Upper lobe of right lung (tissue), 1 donor: ENCODE data around the gene CLCN2. TPM values are rescaled to one million over a fixed set of nuclear protein-coding genes. Genes with fewer than 3 reads are reported as not detected.

ENCODE experiments used
- ATAC-seq: fragments of 200-7000 bp; cut with Tn5 transposase; one replicate; pipeline ENCODE4 v1.9.1; 2020; ENCODE audit warnings: mild to moderate bottlenecking, moderate library complexity
- DNase-seq: peaks from one replicate; pipeline ENCODE4 v3.0.0-alpha.2; 2020
- H3K27ac ChIP-seq: fragments of 200-600 bp; one replicate; pipeline ENCODE4 v1.8.0; 2022
- H3K27me3 ChIP-seq: fragments of 200-600 bp; one replicate; pipeline ENCODE4 v1.8.0; 2022; ENCODE audit warnings: mild to moderate bottlenecking
- H3K36me3 ChIP-seq: fragments of 200-600 bp; one replicate; pipeline ENCODE4 v1.8.0; 2022
- H3K4me1 ChIP-seq: fragments of 200-600 bp; one replicate; pipeline ENCODE4 v1.8.0; 2022
- H3K4me3 ChIP-seq: fragments of 200-600 bp; one replicate; pipeline ENCODE4 v1.8.0; 2022; ENCODE audit warnings: mild to moderate bottlenecking
- H3K9me3 ChIP-seq: fragments of 200-600 bp; one replicate; pipeline ENCODE4 v1.8.0; 2022
- CTCF ChIP-seq: fragments of 200-600 bp; IDR thresholded peaks from one replicate; pipeline ENCODE4 v1.8.0; 2022; ENCODE audit warnings: antibody characterized with exemption
- intact Hi-C: fragments of 100-400 bp; cut with DNase I; formaldehyde crosslinking; loops from one replicate; pipeline ENCODE4 v1.11.0; 2022
- total RNA-seq: library from RNA; stranded (reverse); fragmentation: NEBNext Ultra II Directional; extraction: Animal tissue kit (Norgen Biotek cat#: 25700); gene quantifications from one replicate; pipeline ENCODE4 v1.2.1, GENCODE V29; 2021
- donor health status: DM: no; HTN: yes; CAD: no; lungs with severe emphysema.

The CLCN2 gene
- total RNA-seq, 1 donor from 2014 or later = 3.8 TPM

GRCh38 chr3:184300378-184300720, 61.1 kb downstream of the CLCN2 start:
- no peak for DNase-seq
- intact Hi-C loops = no loop called here
- H3K4me3 ChIP-seq = peak overlapping the region; percentile 96
- peaks cover 19% of the 10 kb centered on the region for H3K4me1 ChIP-seq
- ATAC-seq = no peak
- no peak overlapping the region for H3K27ac ChIP-seq
- TF ChIP-seq CTCF = no peak
- no peaks in the 10 kb centered on the region for H3K27me3 ChIP-seq
- no peaks in the 10 kb centered on the region for H3K9me3 ChIP-seq
- peaks cover 52% of the 10 kb centered on the region for H3K36me3 ChIP-seq

GRCh38 chr3:184299488-184300377, 61.7 kb downstream of the CLCN2 start:
- peak overlapping the region; percentile 96 for H3K4me3 ChIP-seq
- H3K9me3 ChIP-seq = no peaks in the 10 kb centered on the region
- H3K36me3 ChIP-seq = peaks cover 46% of the 10 kb centered on the region
- no peak for ATAC-seq
- H3K4me1 ChIP-seq = peaks cover 19% of the 10 kb centered on the region
- no peak for TF ChIP-seq CTCF
- intact Hi-C loops = no loop called here
- peak overlapping the region; percentile 80 for H3K27ac ChIP-seq
- no peak for DNase-seq
- H3K27me3 ChIP-seq = no peaks in the 10 kb centered on the region

- peak; percentile 99 for DNase-seq
- peak; percentile 100 for ATAC-seq
- H3K27ac ChIP-seq = peak within 1 kb of the TSS; percentile 89
- H3K27me3 ChIP-seq = no peaks in the 10 kb centered on the region
- TF ChIP-seq CTCF = no peak
- peak within 1 kb of the TSS; percentile 96 for H3K4me3 ChIP-seq
- peaks cover 19% of the 10 kb centered on the region for H3K4me1 ChIP-seq
- peaks cover 38% of the 10 kb centered on the region for H3K36me3 ChIP-seq
- H3K9me3 ChIP-seq = no peaks in the 10 kb centered on the region
- intact Hi-C loops = no loop called here
Measured at GRCh38 chr3:184298759-184299487, 62.5 kb downstream of the CLCN2 start, which contains the start of gene PSMD2. PSMD2 (plus strand) TSS chr3:184299241; CDS start chr3:184299267, 26 bp downstream.

- Histone ChIP-seq H3K4me1 (peaks cover 19% of the 10 kb centered on the region), H3K27ac (no peak overlapping the region), H3K36me3 (peaks cover 15% of the 10 kb centered on the region), H3K4me3 (no peak overlapping the region), H3K9me3 (no peaks in the 10 kb centered on the region), H3K27me3 (no peaks in the 10 kb centered on the region)
- DNase-seq (no peak), ATAC-seq (no peak)
- intact Hi-C loops = no loop called here
- TF ChIP-seq CTCF = no peak
Measured at GRCh38 chr3:184296616-184297015, 64.8 kb downstream of the CLCN2 start.

Other genes with a start within 250 kb of the CLCN2 start
- gene EIF2B5, start 226.2 kb downstream of the CLCN2 start, total RNA-seq = 37.6 TPM
- gene DVL3, start 206.2 kb downstream of the CLCN2 start, total RNA-seq = 54.1 TPM
- gene AP2M1, start 186.8 kb downstream of the CLCN2 start, total RNA-seq = 245 TPM
- 60.9 TPM for gene ABCF3, start 175.4 kb downstream of the CLCN2 start, total RNA-seq
- not detected for gene VWA5B2, start 132.0 kb downstream of the CLCN2 start, total RNA-seq
- gene ALG3, start 112.6 kb downstream of the CLCN2 start, total RNA-seq = 33.8 TPM
- 2.7 TPM for gene EEF1AKMT4, start 111.9 kb downstream of the CLCN2 start, total RNA-seq
- gene CAMK2N2, start 100.1 kb downstream of the CLCN2 start, total RNA-seq = not detected
- not detected for gene ECE2, start 85.6 kb downstream of the CLCN2 start, total RNA-seq
- 152 TPM for gene PSMD2, start 62.4 kb downstream of the CLCN2 start, total RNA-seq
- gene EIF4G1, start 47.0 kb downstream of the CLCN2 start, total RNA-seq = 295 TPM
- gene FAM131A, start 24.0 kb downstream of the CLCN2 start, total RNA-seq = 19.0 TPM
- gene POLR2H, start 105 bp upstream of the CLCN2 start, total RNA-seq = 63.2 TPM
- 0.20 TPM for gene THPO, start 16.6 kb upstream of the CLCN2 start, total RNA-seq
- gene CHRD, start 18.4 kb upstream of the CLCN2 start, total RNA-seq = 5.3 TPM
- gene EPHB3, start 200.2 kb upstream of the CLCN2 start, total RNA-seq = 7.8 TPM